GM18517 (cell line): Measurements from ENCODE around the gene WDR37.

ENCODE experiments used
- ATAC-seq: cut with Tn5 transposase; IDR thresholded peaks from one replicate; pipeline ENCODE4 v1.9.1; 2021; ENCODE audit warnings: mild to moderate bottlenecking, moderate library complexity; ENCODE audit not compliant: unreplicated experiment

Gene WDR37

GRCh38 chr10:1068380-1069361, 12.5 kb downstream of the WDR37 start:
- ATAC-seq: no peak

GRCh38 chr10:1070919-1071318, 14.7 kb downstream of the WDR37 start:
- ATAC-seq: no peak

GRCh38 chr10:1074052-1074747, 18.0 kb downstream of the WDR37 start:
- ATAC-seq: no peak

- ATAC-seq: no peak
Observed at GRCh38 chr10:1074748-1075308, 18.6 kb downstream of the WDR37 start.

GRCh38 chr10:1078668-1079067, 22.5 kb downstream of the WDR37 start:
- ATAC-seq: no peak

GRCh38 chr10:1083581-1083980, 27.4 kb downstream of the WDR37 start:
- no peak for ATAC-seq

- ATAC-seq: no peak
Observed at GRCh38 chr10:1084011-1084950, 28.1 kb downstream of the WDR37 start.

GRCh38 chr10:1085258-1085657, 29.1 kb downstream of the WDR37 start:
- no peak for ATAC-seq

GRCh38 chr10:1086787-1087186, 30.6 kb downstream of the WDR37 start:
- no peak for ATAC-seq

- no peak for ATAC-seq
Observed at GRCh38 chr10:1089017-1089689, 33.0 kb downstream of the WDR37 start.

- ATAC-seq: no peak
Observed at GRCh38 chr10:1090696-1091095, 34.5 kb downstream of the WDR37 start.

GRCh38 chr10:1093696-1094095, 37.5 kb downstream of the WDR37 start:
- ATAC-seq: no peak

GRCh38 chr10:1094112-1095057, 38.2 kb downstream of the WDR37 start:
- ATAC-seq: no peak

- no peak for ATAC-seq
Observed at GRCh38 chr10:1095498-1095897, 39.3 kb downstream of the WDR37 start.

- no peak for ATAC-seq
Observed at GRCh38 chr10:1096287-1096889, 40.2 kb downstream of the WDR37 start.

GRCh38 chr10:1097436-1097835, 41.3 kb downstream of the WDR37 start:
- no peak for ATAC-seq

GRCh38 chr10:1100143-1100542, 44.0 kb downstream of the WDR37 start:
- no peak for ATAC-seq

- no peak for ATAC-seq
Observed at GRCh38 chr10:1100691-1101368, 44.6 kb downstream of the WDR37 start.
